A549 (cell line): ENCODE results near the gene MED16. TPM values are rescaled to one million over a fixed set of nuclear protein-coding genes. Genes with fewer than 3 reads are reported as not detected.

Source experiments
- ATAC-seq, 2 experiments: fragments of 200-7000 bp in 1 of 2; fragments of >200 bp in 1 of 2; cut with Nextera tagmentation in 1 of 2; cut with Tn5 transposase in 1 of 2; 3 replicates each; pipeline versions ENCODE4 v1.8.0 to v1.9.1; 2018 to 2020; ENCODE audit warnings: mild to moderate bottlenecking in 1 of 2, moderate library complexity in 1 of 2
- CTCF ChIA-PET: fragments of 300-600 bp; sonication (Branson Sonifier 250); formaldehyde crosslinking; extraction: SDS; loops from one replicate; lab custom pipeline; 2021; ENCODE audit warnings: antibody characterized with exemption, inconsistent platforms; lab: Yijun Ruan, JAX
- POLR2A ChIA-PET: fragments of 350-600 bp; formaldehyde crosslinking; extraction: SDS; loops from one replicate; lab custom pipeline; 2021; ENCODE audit warnings: antibody characterized with exemption, inconsistent platforms; lab: Yijun Ruan, JAX
- DNase-seq, 2 experiments: peaks; one replicate each; pipeline versions ENCODE4 v3.0.0 to v3.0.0-alpha.2; 2011 to 2016; ENCODE audit warnings: low read depth in 1 of 2, low spot score in 1 of 2
- FAIRE-seq: peaks from 2 replicates; lab custom pipeline; 2011; peaks lifted over from hg19 to GRCh38; lab: Jason Lieb, UNC
- H3K27ac ChIP-seq, 2 experiments: fragments of >200 bp; sonication (Bioruptor Twin); formaldehyde crosslinking; 3 replicates each; pipeline ENCODE4 v1.5.1; 2016 to 2017
- H3K4me1 ChIP-seq: fragments of >200 bp; sonication (Bioruptor Twin); formaldehyde crosslinking; 3 replicates; pipeline ENCODE4 v1.6.1; 2016
- H3K4me2 ChIP-seq: fragments of >200 bp; sonication (Bioruptor Twin); formaldehyde crosslinking; 3 replicates; pipeline ENCODE4 v1.6.1; 2016
- H3K4me3 ChIP-seq: fragments of >200 bp; sonication (Bioruptor Twin); formaldehyde crosslinking; 3 replicates; pipeline ENCODE4 v1.5.1; 2016
- H3K9me3 ChIP-seq: fragments of >200 bp; sonication (Bioruptor Twin); formaldehyde crosslinking; 3 replicates; pipeline ENCODE4 v1.6.1; 2016
- BHLHE40 ChIP-seq: IDR thresholded peaks from 2 replicates; pipeline ENCODE4 v1.6.1; 2012; ENCODE audit warnings: low read depth, low read length, inconsistent platforms
- CBX8 ChIP-seq: fragments of 200-600 bp; sonication (generic); IDR thresholded peaks from 2 replicates; pipeline ENCODE4 v1.6.1; 2016
- CEBPB ChIP-seq, 2 experiments: fragments of >200 bp in 1 of 2; sonication (Bioruptor Twin) in 1 of 2; formaldehyde crosslinking in 1 of 2; IDR thresholded peaks; 2 replicates each; pipeline ENCODE4 v1.6.1; 2012 to 2016
- EHMT2 ChIP-seq: fragments of 200-600 bp; sonication (generic); IDR thresholded peaks from 2 replicates; pipeline ENCODE4 v1.6.1; 2016; ENCODE audit warnings: antibody characterized with exemption, low read depth, mild to moderate bottlenecking, moderate library complexity
- FOSL2 ChIP-seq, 2 experiments: fragments of 450-650 bp in 1 of 2; fragments of >200 bp in 1 of 2; sonication (Bioruptor Twin) in 1 of 2; formaldehyde crosslinking; IDR thresholded peaks; 2 replicates each; pipeline versions ENCODE4 v1.5.0 to v1.6.1; 2016 to 2020; ENCODE audit warnings: mild to moderate bottlenecking in 1 of 2, moderate library complexity in 1 of 2
- FOXS1 ChIP-seq: fragments of 250-450 bp; sonication (Bioruptor Pico); IDR thresholded peaks from 2 replicates; pipeline ENCODE4 v1.5.0; 2020; ENCODE audit warnings: mild to moderate bottlenecking, moderate library complexity
- HDAC2 ChIP-seq: fragments of 200-600 bp; sonication (generic); IDR thresholded peaks from 2 replicates; pipeline ENCODE4 v1.6.1; 2016
- HOXB5 ChIP-seq: fragments of 250-450 bp; sonication (Bioruptor Pico); IDR thresholded peaks from 2 replicates; pipeline ENCODE4 v1.5.0; 2020; ENCODE audit warnings: mild to moderate bottlenecking, moderate library complexity
- KDM1A ChIP-seq: fragments of 200-600 bp; sonication (generic); IDR thresholded peaks from 2 replicates; pipeline ENCODE4 v1.6.1; 2016; ENCODE audit warnings: low read depth, mild to moderate bottlenecking
- PHF8 ChIP-seq: fragments of 200-600 bp; sonication (generic); IDR thresholded peaks from 2 replicates; pipeline ENCODE4 v1.6.1; 2016; ENCODE audit warnings: low read depth, mild to moderate bottlenecking, antibody characterized with exemption, moderate library complexity, borderline replicate concordance
- POLR2AphosphoS2 ChIP-seq: conservative IDR thresholded peaks from 2 replicates; pipeline ENCODE4 v1.6.1; 2012; ENCODE audit warnings: low read length, improper control_type of control experiment, inconsistent platforms
- RCOR1 ChIP-seq: fragments of 150-350 bp; IDR thresholded peaks from 2 replicates; pipeline ENCODE4 v1.6.1; 2014; ENCODE audit warnings: antibody characterized with exemption, low read length, low read depth
- SMC3 ChIP-seq: fragments of >200 bp; sonication (Bioruptor Twin); formaldehyde crosslinking; IDR thresholded peaks from 3 replicates; pipeline ENCODE4 v1.6.1; 2018; ENCODE audit warnings: inconsistent platforms
- ZFP36 ChIP-seq: fragments of 450-650 bp; IDR thresholded peaks from 2 replicates; pipeline ENCODE4 v1.6.1; 2014; ENCODE audit warnings: borderline replicate concordance; ENCODE audit not compliant: partially characterized antibody
- WGBS: methylation state at CpG from one replicate; pipeline ENCODE4 v1.1.6; 2017; ENCODE audit errors: missing lambda C conversion rate; 5-methylcytosine and 5-hydroxymethylcytosine counted together
- polyA plus RNA-seq, 4 experiments: library from polyadenylated mRNA; depleted of rRNA in 3 of 4; stranded (reverse); fragments of >200 nt; fragmentation: RNase III in 1 of 4; extraction: RNeasy Plus Mini Kit Qiagen cat#74134 plus additional on column Dnase treatment in 1 of 4; gene quantifications; 2 replicates in 3 of 4; 3 replicates in 1 of 4; pipeline ENCODE4 v1.2.3, GENCODE V29; 2011 to 2017
- TF ChIP-seq, protein P1 (sequence below): fragments of >200 bp; sonication (Bioruptor Twin); formaldehyde crosslinking; IDR thresholded peaks from 2 replicates; pipeline ENCODE4 v1.6.1; 2016
- TF ChIP-seq, protein P2 (sequence below): fragments of >200 bp; sonication (Bioruptor Twin); formaldehyde crosslinking; IDR thresholded peaks from 3 replicates; pipeline ENCODE4 v1.5.1; 2016
- TF ChIP-seq, protein P3 (sequence below): fragments of 250-450 bp; sonication (Bioruptor Pico); IDR thresholded peaks from 2 replicates; pipeline ENCODE4 v1.5.0; 2021; ENCODE audit warnings: mild to moderate bottlenecking, moderate library complexity, borderline replicate concordance
- TF ChIP-seq, protein P4 (sequence below): fragments of 150-350 bp; IDR thresholded peaks from 2 replicates; pipeline ENCODE4 v1.6.1; 2014; ENCODE audit warnings: low read depth, mild to moderate bottlenecking, low read length

MED16 gene
- polyA plus RNA-seq, 2 of the 4 experiments (the other 2 are of a cell fraction) = 8.0 to 12.7 TPM

DNA sequence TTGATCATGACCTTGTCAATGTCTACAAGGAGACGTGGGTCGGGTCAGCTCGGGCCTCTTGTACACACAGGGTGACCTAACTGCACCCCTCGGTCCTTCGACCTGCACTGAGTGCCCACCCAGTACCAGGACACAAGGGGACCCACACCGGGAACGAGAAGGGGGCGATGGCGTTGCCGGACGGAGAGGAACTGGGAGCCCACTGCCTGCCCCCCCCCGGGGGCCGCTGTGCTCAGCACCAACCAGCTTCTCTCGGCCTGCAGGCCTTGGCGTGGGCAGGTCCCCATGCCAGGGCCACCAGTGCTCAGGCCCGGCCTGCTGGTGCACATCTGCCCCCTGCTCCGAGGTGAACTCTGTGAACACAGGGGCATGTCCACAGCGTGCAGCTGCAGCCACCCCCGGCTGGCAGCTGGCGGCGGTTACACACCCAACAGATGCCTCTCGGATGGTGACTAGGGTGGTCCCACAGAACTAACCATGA, 19.4 kb downstream of the MED16 start:
- Histone ChIP-seq H3K4me1 (peaks cover 44% of the 10 kb centered on the region), H3K9me3 (no peaks in the 10 kb centered on the region), H3K27ac (peak overlapping the region; percentile 95 to 98; a peak in 5 of 6 replicates), H3K4me2 (0 out of 3 replicates have a peak overlapping the region, but pooled peaks have one; percentile 25), H3K4me3 (no peak overlapping the region)
- no peak for DNase-seq
- no peak for ATAC-seq
- no peak for FAIRE-seq
- WGBS = 80% methylated on average over 8 of the region's 22 CpGs
- POLR2A ChIA-PET = no interaction called here
- TF ChIP-seq PHF8 = no peak
- no peak for TF ChIP-seq BHLHE40
- no peak for TF ChIP-seq HOXB5 (CRISPR knock-in tag)
- TF ChIP-seq, protein P1, sequence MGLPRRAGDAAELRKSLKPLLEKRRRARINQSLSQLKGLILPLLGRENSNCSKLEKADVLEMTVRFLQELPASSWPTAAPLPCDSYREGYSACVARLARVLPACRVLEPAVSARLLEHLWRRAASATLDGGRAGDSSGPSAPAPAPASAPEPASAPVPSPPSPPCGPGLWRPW = no peak
- TF ChIP-seq, protein P2, sequence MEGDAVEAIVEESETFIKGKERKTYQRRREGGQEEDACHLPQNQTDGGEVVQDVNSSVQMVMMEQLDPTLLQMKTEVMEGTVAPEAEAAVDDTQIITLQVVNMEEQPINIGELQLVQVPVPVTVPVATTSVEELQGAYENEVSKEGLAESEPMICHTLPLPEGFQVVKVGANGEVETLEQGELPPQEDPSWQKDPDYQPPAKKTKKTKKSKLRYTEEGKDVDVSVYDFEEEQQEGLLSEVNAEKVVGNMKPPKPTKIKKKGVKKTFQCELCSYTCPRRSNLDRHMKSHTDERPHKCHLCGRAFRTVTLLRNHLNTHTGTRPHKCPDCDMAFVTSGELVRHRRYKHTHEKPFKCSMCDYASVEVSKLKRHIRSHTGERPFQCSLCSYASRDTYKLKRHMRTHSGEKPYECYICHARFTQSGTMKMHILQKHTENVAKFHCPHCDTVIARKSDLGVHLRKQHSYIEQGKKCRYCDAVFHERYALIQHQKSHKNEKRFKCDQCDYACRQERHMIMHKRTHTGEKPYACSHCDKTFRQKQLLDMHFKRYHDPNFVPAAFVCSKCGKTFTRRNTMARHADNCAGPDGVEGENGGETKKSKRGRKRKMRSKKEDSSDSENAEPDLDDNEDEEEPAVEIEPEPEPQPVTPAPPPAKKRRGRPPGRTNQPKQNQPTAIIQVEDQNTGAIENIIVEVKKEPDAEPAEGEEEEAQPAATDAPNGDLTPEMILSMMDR = no peak
- TF ChIP-seq, protein P3, sequence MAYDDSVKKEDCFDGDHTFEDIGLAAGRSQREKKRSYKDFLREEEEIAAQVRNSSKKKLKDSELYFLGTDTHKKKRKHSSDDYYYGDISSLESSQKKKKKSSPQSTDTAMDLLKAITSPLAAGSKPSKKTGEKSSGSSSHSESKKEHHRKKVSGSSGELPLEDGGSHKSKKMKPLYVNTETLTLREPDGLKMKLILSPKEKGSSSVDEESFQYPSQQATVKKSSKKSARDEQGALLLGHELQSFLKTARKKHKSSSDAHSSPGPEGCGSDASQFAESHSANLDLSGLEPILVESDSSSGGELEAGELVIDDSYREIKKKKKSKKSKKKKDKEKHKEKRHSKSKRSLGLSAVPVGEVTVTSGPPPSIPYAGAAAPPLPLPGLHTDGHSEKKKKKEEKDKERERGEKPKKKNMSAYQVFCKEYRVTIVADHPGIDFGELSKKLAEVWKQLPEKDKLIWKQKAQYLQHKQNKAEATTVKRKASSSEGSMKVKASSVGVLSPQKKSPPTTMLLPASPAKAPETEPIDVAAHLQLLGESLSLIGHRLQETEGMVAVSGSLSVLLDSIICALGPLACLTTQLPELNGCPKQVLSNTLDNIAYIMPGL = no peak
- TF ChIP-seq EHMT2 = no peak
- no peak for TF ChIP-seq FOXS1 (CRISPR knock-in tag)
- no peak for TF ChIP-seq ZFP36
- no peak for TF ChIP-seq CEBPB (IDR thresholded peaks at IDR 0.05)
- no peak for TF ChIP-seq CBX8
- TF ChIP-seq RCOR1 = no peak
- TF ChIP-seq HDAC2 = no peak
- TF ChIP-seq SMC3 = no peak
- CTCF ChIA-PET = interaction anchor here (1.3 kb wide), 1 partner anchor 24 kb away, joined by 3 read pairs; no protein-coding TSS in a partner anchor

DNA sequence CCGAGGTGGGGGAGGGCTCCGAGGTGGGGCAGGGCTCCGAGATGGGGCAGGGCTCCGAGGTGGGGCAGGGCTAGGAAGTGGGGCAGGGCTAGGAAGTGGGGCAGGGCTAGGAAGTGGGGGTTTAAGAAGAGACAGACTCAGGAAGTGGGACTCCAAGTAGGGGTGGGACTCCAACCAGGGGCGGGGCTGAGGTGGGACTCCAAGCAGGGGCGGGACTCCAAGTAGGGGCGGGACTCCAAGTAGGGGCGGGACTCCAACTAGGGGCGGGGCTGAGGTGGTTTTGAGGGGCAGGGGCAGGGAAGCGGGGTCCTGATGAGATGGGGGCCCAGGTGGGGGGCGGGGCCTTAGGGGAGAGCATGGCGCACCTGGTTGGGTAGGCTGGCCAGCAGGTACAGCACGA, 19.9 kb downstream of the MED16 start:
- peak overlapping the region; percentile 95 to 98; a peak in 5 of 6 replicates for H3K27ac ChIP-seq
- no peak for FAIRE-seq
- POLR2A ChIA-PET = no interaction called here
- TF ChIP-seq CEBPB (IDR thresholded peaks at IDR 0.05) = no peak
- no peak for TF ChIP-seq BHLHE40
- TF ChIP-seq SMC3 = no peak
- no peak for TF ChIP-seq FOSL2 (IDR thresholded peaks at IDR 0.05)
- no peak for TF ChIP-seq FOSL2 (CRISPR knock-in tag; IDR thresholded peaks at IDR 0.05)
- TF ChIP-seq POLR2AphosphoS2 = no peak
- TF ChIP-seq, protein P4, sequence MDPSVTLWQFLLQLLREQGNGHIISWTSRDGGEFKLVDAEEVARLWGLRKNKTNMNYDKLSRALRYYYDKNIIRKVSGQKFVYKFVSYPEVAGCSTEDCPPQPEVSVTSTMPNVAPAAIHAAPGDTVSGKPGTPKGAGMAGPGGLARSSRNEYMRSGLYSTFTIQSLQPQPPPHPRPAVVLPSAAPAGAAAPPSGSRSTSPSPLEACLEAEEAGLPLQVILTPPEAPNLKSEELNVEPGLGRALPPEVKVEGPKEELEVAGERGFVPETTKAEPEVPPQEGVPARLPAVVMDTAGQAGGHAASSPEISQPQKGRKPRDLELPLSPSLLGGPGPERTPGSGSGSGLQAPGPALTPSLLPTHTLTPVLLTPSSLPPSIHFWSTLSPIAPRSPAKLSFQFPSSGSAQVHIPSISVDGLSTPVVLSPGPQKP = no peak
- TF ChIP-seq EHMT2 = no peak
- TF ChIP-seq, protein P2 = no peak
- TF ChIP-seq KDM1A = no peak
- TF ChIP-seq, all 56 proteins: peak for 0
- CTCF ChIA-PET = interaction anchor here (1.3 kb wide), 2 partner anchors 17 to 24 kb away, joined by 3 to 6 read pairs; no protein-coding TSS in a partner anchor
- Histone ChIP-seq H3K4me3 (no peak overlapping the region), H3K4me1 (peaks cover 48% of the 10 kb centered on the region), H3K9me3 (no peaks in the 10 kb centered on the region), H3K4me2 (peak overlapping the region; percentile 99; the same call in 1 of the 3 replicates)
- 83% methylated on average over 2 of the region's 13 CpGs for WGBS
- DNase-seq = peak in 1 of 2 experiments; percentile 87
- peak; percentile 42 to 67 for ATAC-seq
